Stimulated activated CD8-positive, alpha-beta memory T cell treated with anti-CD3 and anti-CD28 coated beads, Interleukin-15, amount 100 ng/mL, for 1 hour (primary cell): ENCODE results near the gene ZNF674.
"Not testable (repeated sequence)": the region's sequence is repeated elsewhere in the genome, so short reads cannot be mapped to it uniquely, and the experiment has no call there.

Experiments
- DNase-seq: peaks from one replicate; pipeline ENCODE4 v3.0.0-alpha.2; 2020; ENCODE audit warnings: low read depth

Gene ZNF674

DNA sequence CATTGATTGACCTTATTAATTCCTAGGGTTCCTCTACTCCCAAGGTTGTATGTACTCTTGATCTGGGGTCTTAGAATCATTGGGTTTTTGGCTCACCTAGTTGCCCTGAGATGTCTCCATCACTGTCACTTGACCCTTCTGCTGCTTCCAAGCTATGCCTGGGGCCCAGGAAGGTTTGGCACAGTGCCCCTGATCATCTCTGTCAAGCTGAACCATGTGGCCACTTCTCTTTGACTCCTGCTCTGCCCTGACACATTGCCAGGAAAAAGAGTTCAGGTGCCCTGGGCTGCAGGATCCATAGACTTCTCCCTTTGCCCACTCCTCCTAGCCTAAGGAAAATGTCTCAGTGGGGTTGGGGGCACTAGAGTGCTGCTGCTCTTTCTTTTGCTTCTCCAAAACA is 24.4 kb upstream of the ZNF674 start:
- no peak for DNase-seq

DNA sequence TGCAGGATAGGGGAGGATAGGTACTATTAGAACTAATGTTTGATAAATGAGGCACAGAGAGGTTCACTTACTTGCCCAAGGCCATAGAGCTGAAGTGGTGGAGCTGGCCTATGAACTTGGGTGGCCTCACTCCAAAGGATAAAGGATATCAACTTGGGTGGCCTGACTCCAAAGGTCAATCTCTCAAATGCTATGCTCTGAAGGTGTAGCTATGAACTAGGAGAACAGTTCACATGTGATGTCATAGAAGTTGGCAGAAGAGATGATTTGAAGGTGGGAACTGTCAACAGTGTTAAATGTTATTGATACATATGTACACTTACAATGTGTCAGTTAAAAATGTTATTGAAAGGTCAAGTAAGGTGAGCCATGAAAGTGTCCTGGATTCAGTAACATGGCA is 22.2 kb upstream of the ZNF674 start:
- no peak for DNase-seq

DNA sequence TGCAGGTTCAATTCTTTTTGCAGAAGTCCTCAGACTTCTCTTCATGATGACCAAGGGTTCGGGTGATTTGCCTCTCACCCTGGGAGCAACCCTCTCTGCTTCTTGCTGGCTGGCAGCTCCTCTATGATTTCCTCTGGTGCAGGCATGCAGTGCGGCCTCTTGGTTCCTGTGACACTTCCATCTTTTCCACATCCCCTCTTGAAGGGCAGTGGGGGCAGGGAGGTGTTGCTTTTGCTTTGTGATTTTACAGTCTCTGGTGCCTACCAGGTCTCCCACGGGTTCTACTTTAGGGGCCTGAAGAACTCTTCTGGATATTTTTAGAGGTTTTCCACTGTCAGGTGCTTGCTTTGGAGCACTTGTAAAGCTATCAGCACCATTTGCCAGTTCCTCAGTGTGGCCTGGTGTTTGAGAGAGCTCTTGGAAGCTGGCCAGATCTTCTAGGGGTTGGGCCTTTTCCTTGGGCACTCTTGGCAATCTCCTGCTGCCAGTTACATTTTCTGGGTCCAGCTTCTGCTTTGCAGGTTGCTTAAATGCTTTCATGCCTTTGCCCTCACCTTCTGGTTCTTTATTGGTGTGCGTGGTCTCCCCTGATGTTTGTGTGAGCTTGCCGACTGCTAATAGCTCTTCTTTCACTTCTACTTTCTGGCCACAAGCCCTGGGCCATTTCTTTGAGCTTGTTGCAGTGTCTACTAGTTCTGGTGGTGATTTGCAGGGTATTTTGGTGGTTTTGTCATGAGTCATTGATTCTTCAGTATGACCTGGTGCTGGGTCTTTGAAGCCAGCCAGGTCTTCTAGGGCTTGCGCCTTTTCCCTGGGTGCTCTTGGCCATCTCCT is 16.8 kb upstream of the ZNF674 start:
- DNase-seq: no peak

DNA sequence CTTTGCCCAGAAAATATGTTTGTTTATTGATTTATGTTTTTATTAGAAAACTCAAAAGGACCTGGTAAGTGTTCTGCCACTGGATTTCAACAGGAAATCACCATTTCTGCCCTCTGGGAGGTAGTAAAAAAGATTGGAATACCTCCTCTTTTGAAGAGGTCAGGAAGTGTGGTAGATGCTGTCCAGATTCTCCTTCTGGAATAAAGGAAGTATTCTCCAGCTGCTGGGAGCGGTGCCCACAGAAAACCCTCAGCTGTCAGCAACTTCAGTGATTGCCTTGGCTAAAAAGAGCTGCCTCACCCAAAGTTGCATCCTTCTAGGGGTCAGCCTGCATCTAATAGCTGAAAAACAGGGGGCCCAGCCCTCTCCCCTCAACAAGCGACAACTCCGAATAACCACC is 13.8 kb upstream of the ZNF674 start:
- DNase-seq: no peak

DNA sequence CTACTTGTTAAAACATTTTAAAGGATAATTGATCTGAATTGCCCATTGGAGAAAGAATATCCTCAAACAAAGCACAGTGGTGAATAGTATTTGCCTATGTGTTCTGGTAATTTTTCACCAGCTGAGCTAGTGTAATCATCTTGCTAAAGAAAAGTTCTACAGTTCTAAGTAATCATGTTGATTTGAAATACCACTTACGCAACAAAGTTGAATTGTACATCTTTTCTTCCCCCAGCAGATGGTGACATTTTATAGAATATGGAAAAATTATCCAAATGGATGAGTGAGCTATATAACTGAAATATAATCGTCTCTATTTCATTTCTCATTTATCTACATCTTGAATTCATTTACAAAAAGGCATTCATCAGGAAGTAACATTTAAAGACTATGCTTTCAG is 9.7 kb upstream of the ZNF674 start:
- DNase-seq: no peak

DNA sequence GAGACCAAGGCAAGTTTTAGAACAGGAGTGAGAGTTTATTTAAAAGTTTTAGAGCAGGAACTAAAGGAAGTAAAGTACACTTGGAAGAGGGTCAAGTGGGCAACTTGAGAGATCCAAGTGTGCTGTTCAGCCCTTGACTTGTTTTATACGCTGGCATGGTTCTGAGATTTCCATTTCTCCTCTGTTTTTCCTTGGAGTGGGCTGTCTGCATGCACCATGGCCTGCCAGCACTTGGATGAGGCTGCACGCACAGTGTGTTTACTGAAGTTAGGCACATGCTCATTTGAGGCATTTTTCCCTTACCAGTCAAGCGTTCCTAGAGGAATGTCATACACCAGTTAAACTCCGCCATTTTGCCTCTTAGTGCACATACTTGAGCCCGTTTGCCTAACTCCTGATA is 8.7 kb upstream of the ZNF674 start:
- no peak for DNase-seq

DNA sequence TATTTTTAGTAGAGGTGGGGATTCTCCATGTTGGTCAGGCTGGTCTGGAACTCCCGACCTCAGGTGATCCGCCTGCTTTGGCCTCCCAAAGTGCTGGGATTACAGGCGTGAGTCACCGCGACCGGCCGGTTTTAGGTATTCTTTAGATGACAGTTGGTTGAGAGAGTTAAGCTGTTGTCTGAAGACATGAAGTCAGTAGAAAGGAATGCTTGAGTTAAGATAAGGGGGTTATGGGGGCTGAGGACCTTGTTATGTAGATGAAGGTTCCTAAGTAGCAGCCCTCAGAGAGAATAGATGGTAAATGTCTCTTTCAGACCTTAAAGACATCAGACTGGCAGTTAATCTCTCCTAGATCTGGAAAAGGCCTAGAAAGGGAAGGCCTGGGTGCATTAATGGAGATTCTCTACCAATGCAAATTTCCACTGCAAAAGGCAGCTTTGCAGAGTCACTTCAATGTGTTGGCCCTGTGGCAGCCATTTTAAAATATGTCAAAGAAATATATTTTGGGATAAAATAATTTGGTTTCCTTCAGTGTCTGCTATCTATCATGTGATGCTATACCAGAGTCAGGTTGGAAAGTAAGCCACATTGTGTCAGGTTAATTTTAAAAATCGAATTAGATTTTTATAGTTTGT is 6.4 kb upstream of the ZNF674 start:
- no peak for DNase-seq

DNA sequence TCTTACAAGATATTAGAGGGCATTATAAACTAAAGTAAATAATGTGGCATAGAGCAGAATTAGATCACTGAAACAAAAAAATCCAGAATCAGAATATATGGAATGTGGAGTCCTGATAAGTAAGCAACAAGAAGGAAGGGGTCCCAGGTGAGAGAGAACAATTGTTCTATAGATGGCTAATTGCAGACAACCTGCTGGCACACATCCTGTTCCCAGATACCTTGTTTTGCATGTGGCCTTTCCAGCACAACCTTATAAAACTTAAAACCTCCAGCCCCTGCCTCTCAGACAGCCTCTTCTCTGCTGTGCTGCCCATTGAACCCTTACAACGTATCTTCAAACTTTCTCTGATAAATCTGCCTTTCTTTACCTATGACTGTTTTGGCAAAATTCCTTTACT is 4.7 kb upstream of the ZNF674 start:
- DNase-seq: no peak

DNA sequence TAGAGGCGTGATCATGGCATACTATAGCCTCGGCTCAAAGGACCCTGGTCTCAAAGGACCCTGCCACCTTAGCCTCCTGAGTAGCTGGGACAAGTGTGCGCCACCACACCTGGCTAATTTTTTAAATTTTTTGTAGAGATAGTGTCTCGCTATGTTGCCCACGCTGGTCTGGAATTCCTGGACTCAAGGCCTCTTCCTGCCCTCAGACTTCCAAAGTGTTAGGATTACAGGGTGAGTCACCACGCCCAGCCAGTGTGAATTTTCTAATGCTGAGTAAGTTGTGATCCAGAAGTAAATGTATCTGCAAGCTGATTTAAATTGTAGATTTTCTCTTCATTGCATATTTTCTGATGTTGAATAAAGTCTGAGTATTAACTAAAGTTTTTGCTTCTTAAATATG is 2.6 kb upstream of the ZNF674 start:
- no peak for DNase-seq

DNA sequence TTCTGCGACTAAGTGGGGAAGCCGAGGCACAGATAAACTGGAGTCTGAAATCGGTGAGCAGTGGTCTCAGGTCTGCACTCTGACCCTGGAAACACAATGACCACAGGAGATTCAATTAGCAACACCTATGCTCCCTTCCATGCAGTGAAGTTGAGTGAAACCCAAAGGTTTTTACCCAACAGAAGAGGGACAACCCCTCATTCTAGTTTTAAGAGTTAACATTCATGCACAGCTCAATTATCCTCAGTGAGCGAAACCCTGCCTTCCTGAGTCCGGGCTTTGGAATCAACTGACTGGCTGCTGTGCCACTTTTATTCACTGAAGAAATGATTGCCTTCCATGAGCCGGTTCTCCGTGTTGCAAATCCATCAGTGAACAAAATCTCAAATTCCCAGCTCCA is 694 bp downstream of the ZNF674 start:
- DNase-seq: not testable (repeated sequence)

DNA sequence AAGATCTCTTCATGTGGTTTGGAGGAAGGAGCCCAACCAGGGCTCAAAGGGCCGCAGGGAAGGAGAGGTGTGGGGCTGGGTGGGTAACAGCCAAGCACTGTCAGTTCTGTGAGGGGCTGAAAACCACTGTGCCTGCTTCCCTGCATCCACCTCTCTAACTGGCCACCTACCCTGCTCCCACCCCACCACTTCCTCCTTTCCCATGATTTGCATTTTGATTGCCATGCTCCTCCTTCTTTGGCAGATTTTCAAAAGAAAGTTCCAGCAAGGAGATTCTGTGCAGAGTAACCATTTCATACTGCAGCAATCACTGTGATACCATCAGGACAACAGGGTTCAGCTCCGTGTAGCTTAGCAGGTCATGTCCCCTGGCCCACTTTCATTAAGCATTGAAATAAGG is 1.8 kb downstream of the ZNF674 start:
- DNase-seq: no peak

DNA sequence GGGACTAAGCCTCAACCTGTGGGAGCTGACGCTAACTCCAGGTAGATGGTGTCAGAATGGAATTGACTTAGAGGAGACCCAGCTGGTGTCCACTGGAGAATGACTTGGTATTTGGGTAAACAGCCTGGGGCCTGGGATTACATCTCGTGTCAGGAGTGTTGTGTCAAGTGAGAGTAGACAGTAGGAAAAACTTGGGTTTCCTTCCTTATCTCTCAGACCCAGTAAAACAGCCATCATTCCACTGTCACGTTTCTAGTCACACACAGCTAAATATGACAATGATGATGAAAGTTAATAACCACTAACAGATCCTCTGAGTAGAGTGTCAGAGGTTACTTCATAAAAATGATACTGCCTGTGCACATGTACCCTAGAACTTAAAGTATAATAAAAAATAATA is 13.8 kb downstream of the ZNF674 start:
- no peak for DNase-seq

DNA sequence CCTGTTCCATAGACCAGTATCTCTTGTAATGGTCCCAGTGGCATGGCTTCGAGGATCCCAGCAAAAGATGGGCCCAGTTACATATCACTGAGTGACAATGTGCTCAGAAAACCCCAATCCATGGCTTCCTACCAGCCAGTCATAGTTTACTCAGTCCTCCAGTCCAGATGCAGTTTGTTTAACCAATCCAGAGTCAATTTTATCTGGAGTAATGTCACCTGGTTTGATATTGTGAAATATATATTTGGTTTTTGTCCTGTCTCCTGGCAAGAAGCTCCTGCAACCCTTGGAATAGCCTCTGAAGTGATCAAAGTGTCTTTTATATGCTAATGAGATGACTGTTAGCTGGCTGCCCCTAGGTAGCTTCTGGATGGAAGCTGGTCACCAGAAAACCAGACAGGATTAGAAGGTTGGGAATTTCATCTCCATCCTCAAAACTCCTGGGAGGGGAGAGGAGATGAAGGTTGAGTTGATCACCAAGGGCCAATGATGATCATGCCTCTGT is 14.8 kb downstream of the ZNF674 start:
- not testable (repeated sequence) for DNase-seq

DNA sequence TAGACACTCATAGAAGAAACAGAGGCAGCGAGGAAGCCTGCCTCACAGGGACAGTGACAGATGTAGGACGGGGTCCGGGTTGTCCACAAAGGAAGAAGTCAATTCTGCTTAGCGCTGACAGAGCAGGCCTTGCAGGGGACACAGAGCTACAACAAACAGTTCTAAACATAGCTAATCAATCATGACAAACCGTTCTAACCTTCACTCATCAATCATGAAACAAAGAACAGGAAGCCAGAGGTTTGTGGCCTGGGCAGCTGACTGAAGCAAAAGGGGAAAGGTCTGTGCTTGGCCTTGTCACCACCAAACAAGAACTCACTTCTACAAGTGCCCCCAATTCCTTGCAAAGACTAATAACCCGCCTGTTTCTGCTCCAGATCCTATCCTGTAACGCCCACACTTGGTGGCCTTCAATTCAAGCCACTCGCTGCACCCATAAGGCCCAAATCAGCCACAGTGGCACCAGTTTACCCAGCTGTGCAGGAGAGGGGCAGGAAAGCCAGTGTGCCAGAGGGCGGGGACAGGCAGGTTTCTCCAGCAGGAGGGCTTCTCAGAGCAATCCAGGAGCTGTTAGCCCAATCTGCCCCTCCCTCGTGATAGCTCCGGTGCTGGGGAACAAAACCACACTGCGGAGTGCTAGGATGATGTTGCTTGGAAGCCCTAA is 15.3 kb downstream of the ZNF674 start:
- DNase-seq: not testable (repeated sequence)

DNA sequence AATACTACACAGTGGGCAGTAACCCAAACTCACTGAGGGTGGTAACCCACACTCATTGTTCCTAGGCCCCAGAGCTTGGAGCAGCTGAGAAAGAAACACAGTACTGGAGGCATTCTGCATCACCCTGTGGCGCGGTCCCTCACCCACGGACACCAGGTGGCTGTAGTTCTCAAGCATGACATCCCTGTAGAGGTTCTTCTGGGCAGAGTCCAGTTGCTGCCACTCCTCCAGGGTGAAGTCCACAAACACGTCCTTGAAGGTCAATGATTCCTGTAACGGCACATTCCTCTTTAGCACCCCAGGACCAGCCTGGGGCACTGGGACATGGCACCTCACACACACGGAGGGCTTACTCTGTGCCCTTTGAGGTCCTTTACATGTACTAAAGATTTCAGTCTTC is 16.6 kb downstream of the ZNF674 start:
- not testable (repeated sequence) for DNase-seq

DNA sequence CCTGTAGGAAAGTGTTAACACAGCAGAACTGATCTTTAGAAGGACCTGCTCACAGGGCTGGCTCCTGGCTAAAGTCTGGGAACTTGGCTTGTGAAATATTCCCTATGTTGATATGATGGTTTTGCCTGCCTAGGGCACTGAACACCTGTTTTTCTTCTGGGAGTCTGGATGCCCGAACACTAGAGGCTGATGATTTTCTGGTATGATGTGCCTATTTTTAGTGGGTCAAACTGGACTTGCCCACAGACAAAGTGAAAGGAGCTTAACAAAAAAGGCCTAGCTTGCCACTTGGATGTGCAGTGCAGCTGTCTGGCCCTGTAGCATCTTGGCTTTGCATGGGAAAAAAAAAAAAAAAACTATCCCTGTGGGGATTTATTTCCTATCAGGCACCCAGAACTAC is 39.1 kb downstream of the ZNF674 start:
- no peak for DNase-seq

DNA sequence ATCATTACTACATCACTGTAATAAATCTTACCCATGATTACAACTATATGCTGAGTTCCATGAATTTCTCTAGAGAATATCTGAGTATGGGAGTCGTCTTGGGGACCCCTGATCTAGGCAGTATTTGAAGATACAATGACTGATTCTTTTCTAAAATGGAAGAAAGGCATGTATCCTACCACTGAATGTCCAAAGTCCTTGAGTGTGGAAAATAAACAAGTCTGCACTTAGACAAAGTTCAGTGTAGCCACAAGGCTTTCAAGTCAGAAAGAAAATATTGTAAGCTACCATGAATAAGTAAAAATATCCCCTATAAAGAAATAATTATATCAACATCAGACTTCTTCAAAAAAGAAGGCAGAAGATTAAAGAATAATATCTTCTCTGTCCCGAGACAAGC is 42.4 kb downstream of the ZNF674 start:
- no peak for DNase-seq

DNA sequence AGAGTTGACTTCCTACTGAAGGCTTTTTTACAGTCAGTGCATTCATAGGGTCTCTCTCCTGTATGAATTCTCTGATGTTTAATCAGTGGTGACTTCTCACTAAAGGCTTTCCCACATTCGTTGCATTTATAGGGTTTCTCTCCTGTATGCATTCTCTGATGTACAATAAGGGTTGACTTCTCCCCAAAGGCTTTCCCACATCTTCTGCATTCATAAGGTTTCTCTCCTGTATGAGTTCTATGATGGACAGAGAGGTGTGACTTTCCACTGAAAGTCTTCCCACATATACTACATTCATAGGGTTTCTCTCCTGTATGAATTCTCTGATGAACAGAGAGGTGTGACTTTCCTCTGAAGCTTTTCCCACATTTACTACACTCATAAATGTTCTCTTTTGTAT is 45.2 kb downstream of the ZNF674 start:
- DNase-seq: no peak

DNA sequence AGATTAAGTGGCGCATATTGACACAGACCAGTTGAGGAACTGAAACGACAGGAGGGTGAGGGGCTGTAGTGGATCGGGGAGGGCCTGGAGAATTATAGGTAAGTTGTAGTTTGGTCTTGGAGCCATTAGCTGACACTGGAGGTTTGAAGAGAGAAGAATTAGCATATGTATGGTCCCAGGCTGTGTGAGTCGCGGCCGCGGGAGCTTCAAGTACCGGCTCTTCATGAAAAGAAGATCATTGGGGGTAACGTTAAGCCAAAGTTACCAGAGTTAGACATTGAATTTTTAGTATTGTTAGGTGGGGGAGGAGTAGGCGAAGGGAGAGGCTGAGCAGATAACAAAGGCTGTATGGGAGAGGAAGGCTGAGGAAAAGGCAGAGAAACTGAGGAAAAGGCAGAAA is 56.5 kb downstream of the ZNF674 start:
- DNase-seq: no peak

DNA sequence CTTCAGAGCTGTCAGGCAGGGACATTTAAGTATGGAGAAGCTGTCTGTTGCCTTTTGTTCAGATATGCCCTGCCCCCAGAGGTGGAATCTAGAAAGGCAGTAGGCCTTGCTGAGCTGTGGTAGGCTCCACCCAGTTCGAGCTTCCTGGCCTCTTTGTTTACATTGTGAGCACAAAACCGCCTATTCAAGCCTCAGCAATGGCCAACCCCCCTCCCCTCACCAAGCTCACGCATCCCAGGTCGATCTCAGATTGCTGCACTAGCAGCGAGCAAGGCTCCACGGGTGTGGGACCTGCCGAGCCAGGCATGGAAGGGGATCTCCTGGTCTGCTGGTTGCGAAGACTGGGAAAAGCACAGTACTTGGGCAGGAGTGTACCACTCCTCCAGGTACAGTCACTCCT is 59.3 kb downstream of the ZNF674 start:
- DNase-seq: no peak

DNA sequence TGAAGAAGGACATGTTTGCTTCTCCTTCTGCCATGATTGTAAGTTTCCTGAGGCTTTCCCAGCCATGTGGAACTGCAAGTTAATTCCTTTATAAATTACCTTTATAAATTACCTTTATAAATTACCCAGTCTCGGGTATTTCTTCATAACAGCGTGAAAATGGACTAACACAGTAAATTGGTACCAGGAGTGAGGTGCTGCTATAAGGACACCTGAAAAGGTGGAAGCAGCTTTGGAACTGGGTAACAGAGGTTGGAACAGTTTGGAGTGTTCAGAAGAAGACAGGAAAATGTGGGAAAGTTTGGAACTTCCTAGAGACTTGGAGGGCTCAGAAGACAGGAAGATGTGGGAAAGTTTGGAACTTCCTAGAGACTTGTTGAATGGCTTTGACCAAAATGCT is 66.6 kb downstream of the ZNF674 start:
- DNase-seq: not testable (repeated sequence)

DNA sequence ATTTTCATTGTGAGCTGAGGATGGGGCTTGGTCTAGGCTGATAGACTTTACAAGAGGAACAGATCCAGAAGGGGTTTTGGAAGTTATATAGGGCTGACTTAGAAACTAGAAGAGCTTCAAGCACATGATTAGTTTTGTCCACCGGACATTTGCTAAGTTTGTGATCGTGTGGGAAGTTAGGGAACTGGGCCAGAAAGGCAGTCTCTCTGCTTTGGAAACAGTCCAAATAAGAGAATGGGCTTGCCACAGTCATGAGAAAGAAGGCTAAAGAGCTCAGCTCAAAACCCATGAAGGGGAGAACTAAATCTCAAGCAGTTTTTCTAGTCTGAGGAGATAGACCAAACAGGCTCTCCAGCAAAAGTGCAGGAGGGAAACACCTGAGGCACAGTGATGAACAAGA is 67.8 kb downstream of the ZNF674 start:
- DNase-seq: no peak

DNA sequence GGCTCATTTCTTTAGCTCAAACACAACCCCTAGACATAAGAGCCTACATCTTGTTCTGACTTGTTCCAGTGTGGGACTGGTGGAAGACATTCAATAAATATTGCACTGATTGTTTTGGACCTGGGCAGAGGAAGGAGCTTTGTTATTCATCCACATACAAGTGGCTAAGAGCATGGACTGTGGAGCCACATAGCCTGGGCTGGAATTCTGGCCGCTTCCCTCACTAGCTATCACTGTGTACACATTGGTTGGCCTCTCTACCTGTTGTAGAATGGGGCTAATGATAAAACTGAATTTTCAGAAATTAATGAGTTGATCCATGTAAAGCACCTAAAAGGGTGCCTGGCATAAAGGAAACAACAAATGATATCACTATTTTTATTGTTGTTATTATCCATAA is 80.0 kb downstream of the ZNF674 start:
- no peak for DNase-seq
